ENCODE data around the gene GPC5. TPM values are rescaled to one million over a fixed set of nuclear protein-coding genes. Genes with fewer than 3 reads are reported as not detected.

Gene GPC5
- total RNA-seq, 1 experiment from 2014 or later, result not detected

GRCh38 chr13:91816263-91816807 lies 417.9 kb downstream of the GPC5 start:
- DNase-seq (ENCODE audit: low read depth in 1 of 2, low spot score in 2 of 2), result no peak
- no peaks in the 10 kb centered on the region for H3K36me3 ChIP-seq
- no peaks in the 10 kb centered on the region for H3K4me1 ChIP-seq (replicated peaks)
- no peaks in the 10 kb centered on the region for H3K27me3 ChIP-seq (replicated peaks)
- no peaks in the 10 kb centered on the region for H3K9me3 ChIP-seq (replicated peaks)
- no peak overlapping the region for H3K27ac ChIP-seq
- H3K4me3 ChIP-seq, result no peak overlapping the region

- H3K36me3 ChIP-seq, result no peaks in the 10 kb centered on the region
- DNase-seq (ENCODE audit: low read depth in 1 of 2, low spot score in 2 of 2), result no peak
- no peaks in the 10 kb centered on the region for H3K4me1 ChIP-seq (replicated peaks)
- H3K27me3 ChIP-seq (replicated peaks), result no peaks in the 10 kb centered on the region
- no peaks in the 10 kb centered on the region for H3K9me3 ChIP-seq (replicated peaks)
- H3K4me3 ChIP-seq, result no peak overlapping the region
- H3K27ac ChIP-seq, result no peak overlapping the region
These were observed 418.8 kb downstream of the GPC5 start for GRCh38 chr13:91817250-91817649.

- Histone ChIP-seq H3K4me3 (no peak overlapping the region), H3K9me3 (replicated peaks) (no peaks in the 10 kb centered on the region), H3K27ac (no peak overlapping the region), H3K4me1 (replicated peaks) (no peaks in the 10 kb centered on the region), H3K36me3 (no peaks in the 10 kb centered on the region), H3K27me3 (replicated peaks) (no peaks in the 10 kb centered on the region)
- no peak for DNase-seq (ENCODE audit: low read depth in 1 of 2, low spot score in 2 of 2)
These were observed 426.0 kb downstream of the GPC5 start for GRCh38 chr13:91824416-91824815.

GRCh38 chr13:91825516-91825915 lies 427.1 kb downstream of the GPC5 start:
- Histone ChIP-seq H3K36me3 (no peaks in the 10 kb centered on the region), H3K4me1 (replicated peaks) (no peaks in the 10 kb centered on the region), H3K9me3 (replicated peaks) (no peaks in the 10 kb centered on the region)

GRCh38 chr13:91836553-91836952 lies 438.1 kb downstream of the GPC5 start:
- Histone ChIP-seq H3K27ac (no peak overlapping the region), H3K9me3 (replicated peaks) (no peaks in the 10 kb centered on the region), H3K4me1 (replicated peaks) (no peaks in the 10 kb centered on the region), H3K4me3 (no peak overlapping the region), H3K27me3 (replicated peaks) (no peaks in the 10 kb centered on the region), H3K36me3 (no peaks in the 10 kb centered on the region)
- no peak for DNase-seq (ENCODE audit: low read depth in 1 of 2, low spot score in 2 of 2)

More at GRCh38 chr13:91825516-91825915, 427.1 kb downstream of the GPC5 start:
- Histone ChIP-seq H3K27me3 (replicated peaks) (no peaks in the 10 kb centered on the region), H3K4me3 (no peak overlapping the region), H3K27ac (no peak overlapping the region)
- DNase-seq (ENCODE audit: low read depth in 1 of 2, low spot score in 2 of 2), result no peak

- no peak for DNase-seq (ENCODE audit: low read depth in 1 of 2, low spot score in 2 of 2)
- no peaks in the 10 kb centered on the region for H3K9me3 ChIP-seq (replicated peaks)
- no peak overlapping the region for H3K27ac ChIP-seq
- H3K4me3 ChIP-seq, result no peak overlapping the region
- H3K36me3 ChIP-seq, result no peaks in the 10 kb centered on the region
- no peaks in the 10 kb centered on the region for H3K27me3 ChIP-seq (replicated peaks)
- H3K4me1 ChIP-seq (replicated peaks), result no peaks in the 10 kb centered on the region
These were observed 447.2 kb downstream of the GPC5 start for GRCh38 chr13:91845612-91846011.

- H3K4me3 ChIP-seq, result no peak overlapping the region
- no peak overlapping the region for H3K27ac ChIP-seq
- no peaks in the 10 kb centered on the region for H3K27me3 ChIP-seq (replicated peaks)
- H3K4me1 ChIP-seq (replicated peaks), result no peaks in the 10 kb centered on the region
- DNase-seq (ENCODE audit: low read depth in 1 of 2, low spot score in 2 of 2), result no peak
- no peaks in the 10 kb centered on the region for H3K9me3 ChIP-seq (replicated peaks)
- H3K36me3 ChIP-seq, result no peaks in the 10 kb centered on the region
These were observed 465.3 kb downstream of the GPC5 start for GRCh38 chr13:91863699-91864098.

- no peak overlapping the region for H3K4me3 ChIP-seq
- DNase-seq (ENCODE audit: low read depth in 1 of 2, low spot score in 2 of 2), result no peak
- H3K36me3 ChIP-seq, result no peaks in the 10 kb centered on the region
- no peaks in the 10 kb centered on the region for H3K4me1 ChIP-seq (replicated peaks)
- no peak overlapping the region for H3K27ac ChIP-seq
- no peaks in the 10 kb centered on the region for H3K27me3 ChIP-seq (replicated peaks)
- H3K9me3 ChIP-seq (replicated peaks), result no peaks in the 10 kb centered on the region
These were observed 469.9 kb downstream of the GPC5 start for GRCh38 chr13:91868351-91868750.

GRCh38 chr13:91878491-91878890 lies 480.1 kb downstream of the GPC5 start:
- no peak overlapping the region for H3K27ac ChIP-seq
- DNase-seq (ENCODE audit: low read depth in 1 of 2, low spot score in 2 of 2), result no peak
- H3K4me3 ChIP-seq, result no peak overlapping the region
- H3K27me3 ChIP-seq (replicated peaks), result no peaks in the 10 kb centered on the region
- H3K36me3 ChIP-seq, result no peaks in the 10 kb centered on the region
- H3K4me1 ChIP-seq (replicated peaks), result no peaks in the 10 kb centered on the region
- H3K9me3 ChIP-seq (replicated peaks), result no peaks in the 10 kb centered on the region

GRCh38 chr13:91879360-91879759 lies 480.9 kb downstream of the GPC5 start:
- no peak for DNase-seq (ENCODE audit: low read depth in 1 of 2, low spot score in 2 of 2)
- H3K27ac ChIP-seq, result no peak overlapping the region
- H3K4me3 ChIP-seq, result no peak overlapping the region
- H3K9me3 ChIP-seq (replicated peaks), result no peaks in the 10 kb centered on the region
- H3K27me3 ChIP-seq (replicated peaks), result no peaks in the 10 kb centered on the region
- no peaks in the 10 kb centered on the region for H3K4me1 ChIP-seq (replicated peaks)
- H3K36me3 ChIP-seq, result no peaks in the 10 kb centered on the region

- Histone ChIP-seq H3K27ac (no peak overlapping the region), H3K4me3 (no peak overlapping the region), H3K36me3 (no peaks in the 10 kb centered on the region), H3K9me3 (replicated peaks) (no peaks in the 10 kb centered on the region), H3K27me3 (replicated peaks) (no peaks in the 10 kb centered on the region), H3K4me1 (replicated peaks) (no peaks in the 10 kb centered on the region)
- no peak for DNase-seq (ENCODE audit: low read depth in 1 of 2, low spot score in 2 of 2)
These were observed 484.5 kb downstream of the GPC5 start for GRCh38 chr13:91882918-91883317.

- no peaks in the 10 kb centered on the region for H3K27me3 ChIP-seq (replicated peaks)
- no peaks in the 10 kb centered on the region for H3K4me1 ChIP-seq (replicated peaks)
- no peak for DNase-seq (ENCODE audit: low read depth in 1 of 2, low spot score in 2 of 2)
- H3K9me3 ChIP-seq (replicated peaks), result no peaks in the 10 kb centered on the region
- no peak overlapping the region for H3K4me3 ChIP-seq
- H3K36me3 ChIP-seq, result no peaks in the 10 kb centered on the region
- H3K27ac ChIP-seq, result no peak overlapping the region
These were observed 491.2 kb downstream of the GPC5 start for GRCh38 chr13:91889641-91890040.

GRCh38 chr13:91891141-91891540 lies 492.7 kb downstream of the GPC5 start:
- Histone ChIP-seq H3K27ac (no peak overlapping the region), H3K36me3 (no peaks in the 10 kb centered on the region), H3K9me3 (replicated peaks) (no peaks in the 10 kb centered on the region), H3K4me3 (no peak overlapping the region), H3K27me3 (replicated peaks) (no peaks in the 10 kb centered on the region), H3K4me1 (replicated peaks) (no peaks in the 10 kb centered on the region)
- DNase-seq (ENCODE audit: low read depth in 1 of 2, low spot score in 2 of 2), result no peak

- no peaks in the 10 kb centered on the region for H3K36me3 ChIP-seq
These were observed 494.6 kb downstream of the GPC5 start for GRCh38 chr13:91893040-91893439.

GRCh38 chr13:91894316-91894715 lies 495.9 kb downstream of the GPC5 start:
- no peaks in the 10 kb centered on the region for H3K4me1 ChIP-seq (replicated peaks)
- H3K36me3 ChIP-seq, result no peaks in the 10 kb centered on the region
- no peak overlapping the region for H3K4me3 ChIP-seq
- no peak overlapping the region for H3K27ac ChIP-seq
- H3K27me3 ChIP-seq (replicated peaks), result no peaks in the 10 kb centered on the region
- no peaks in the 10 kb centered on the region for H3K9me3 ChIP-seq (replicated peaks)
- no peak for DNase-seq (ENCODE audit: low read depth in 1 of 2, low spot score in 2 of 2)

More at GRCh38 chr13:91893040-91893439, 494.6 kb downstream of the GPC5 start:
- no peak for DNase-seq (ENCODE audit: low read depth in 1 of 2, low spot score in 2 of 2)
- Histone ChIP-seq H3K9me3 (replicated peaks) (no peaks in the 10 kb centered on the region), H3K4me1 (replicated peaks) (no peaks in the 10 kb centered on the region), H3K27me3 (replicated peaks) (no peaks in the 10 kb centered on the region), H3K4me3 (no peak overlapping the region), H3K27ac (no peak overlapping the region)

Data from SJSA1 (cell line).